ENCODE measurements around the gene SCUBE1.

Gene SCUBE1

GRCh38 chr22:43240614-43241013 is 102.6 kb downstream of the SCUBE1 start:
- in situ Hi-C loops (cut with HindIII; ENCODE audit: low sequenced_read_pairs): no loop called here

GRCh38 chr22:43239956-43240355 is 103.2 kb downstream of the SCUBE1 start:
- in situ Hi-C loops (cut with HindIII; ENCODE audit: low sequenced_read_pairs): no loop called here
- TF ChIP-seq CTCF (IDR thresholded peaks at IDR 0.05; ENCODE audit: low read depth, low read length): no peak
- H3K4me3 ChIP-seq (ENCODE audit: low read depth, low read length): no peak overlapping the region
- DNase-seq (ENCODE audit: low read depth, low spot score): no peak

More at GRCh38 chr22:43240614-43241013, 102.6 kb downstream of the SCUBE1 start:
- DNase-seq (ENCODE audit: low read depth, low spot score): no peak
- H3K4me3 ChIP-seq (ENCODE audit: low read depth, low read length): no peak overlapping the region
- no peak for TF ChIP-seq CTCF (IDR thresholded peaks at IDR 0.05; ENCODE audit: low read depth, low read length)

- no peak for DNase-seq (ENCODE audit: low read depth, low spot score)
- in situ Hi-C loops (cut with HindIII; ENCODE audit: low sequenced_read_pairs): no loop called here
- H3K4me3 ChIP-seq (ENCODE audit: low read depth, low read length): no peak overlapping the region
- TF ChIP-seq CTCF (IDR thresholded peaks at IDR 0.05; ENCODE audit: low read depth, low read length): no peak
These were observed 103.9 kb downstream of the SCUBE1 start for GRCh38 chr22:43239193-43239780.

GRCh38 chr22:43238526-43239006 is 104.6 kb downstream of the SCUBE1 start:
- in situ Hi-C loops (cut with HindIII; ENCODE audit: low sequenced_read_pairs): no loop called here
- DNase-seq (ENCODE audit: low read depth, low spot score): no peak
- no peak for TF ChIP-seq CTCF (IDR thresholded peaks at IDR 0.05; ENCODE audit: low read depth, low read length)
- no peak overlapping the region for H3K4me3 ChIP-seq (ENCODE audit: low read depth, low read length)

- DNase-seq (ENCODE audit: low read depth, low spot score): no peak
- in situ Hi-C loops (cut with HindIII; ENCODE audit: low sequenced_read_pairs): no loop called here
- H3K4me3 ChIP-seq (ENCODE audit: low read depth, low read length): no peak overlapping the region
- no peak for TF ChIP-seq CTCF (IDR thresholded peaks at IDR 0.05; ENCODE audit: low read depth, low read length)
These were observed 105.9 kb downstream of the SCUBE1 start for GRCh38 chr22:43237280-43237679.

- no peak overlapping the region for H3K4me3 ChIP-seq (ENCODE audit: low read depth, low read length)
- no peak for TF ChIP-seq CTCF (IDR thresholded peaks at IDR 0.05; ENCODE audit: low read depth, low read length)
- in situ Hi-C loops (cut with HindIII; ENCODE audit: low sequenced_read_pairs): no loop called here
- DNase-seq (ENCODE audit: low read depth, low spot score): no peak
These were observed 106.6 kb downstream of the SCUBE1 start for GRCh38 chr22:43236411-43237166.
